HG03342 (cell line): Measurements from ENCODE around the gene CX3CR1.

Source experiments
- ATAC-seq: cut with Tn5 transposase; IDR thresholded peaks from one replicate; pipeline ENCODE4 v1.9.1; 2021; ENCODE audit warnings: mild to moderate bottlenecking, moderate library complexity; ENCODE audit not compliant: unreplicated experiment

The CX3CR1 gene

GRCh38 chr3:39226106-39226741 lies 53.6 kb downstream of the CX3CR1 start:
- ATAC-seq: peak; percentile 75

DNA sequence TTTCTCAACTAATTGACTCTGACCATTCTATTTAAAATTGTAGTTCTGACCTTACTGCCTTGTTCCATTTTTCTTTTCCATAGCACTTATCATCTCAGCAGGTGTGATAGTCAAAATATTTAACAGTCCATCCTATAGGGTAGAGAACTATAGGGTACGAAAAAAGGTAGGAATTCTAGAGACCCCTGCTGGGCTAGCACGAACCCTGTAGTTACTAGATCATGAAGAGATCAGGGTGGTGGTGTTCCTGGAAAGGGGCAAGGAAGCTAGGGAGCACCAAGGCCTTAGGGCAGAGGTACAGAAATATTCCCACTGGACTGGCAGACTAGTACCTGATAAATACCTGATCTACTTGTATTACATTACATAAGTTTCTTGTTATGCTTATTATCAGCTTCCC lies 55.5 kb downstream of the CX3CR1 start:
- no peak for ATAC-seq

GRCh38 chr3:39222939-39223338 lies 56.9 kb downstream of the CX3CR1 start:
- no peak for ATAC-seq

GRCh38 chr3:39222462-39222861 lies 57.4 kb downstream of the CX3CR1 start:
- no peak for ATAC-seq

GRCh38 chr3:39221141-39221530 lies 58.7 kb downstream of the CX3CR1 start:
- peak; percentile 23 for ATAC-seq

GRCh38 chr3:39220407-39221140 lies 59.3 kb downstream of the CX3CR1 start:
- peak; percentile 36 for ATAC-seq

GRCh38 chr3:39219702-39220101 lies 60.1 kb downstream of the CX3CR1 start:
- no peak for ATAC-seq

GRCh38 chr3:39216176-39216790 lies 63.6 kb downstream of the CX3CR1 start:
- ATAC-seq: peak; percentile 97

DNA sequence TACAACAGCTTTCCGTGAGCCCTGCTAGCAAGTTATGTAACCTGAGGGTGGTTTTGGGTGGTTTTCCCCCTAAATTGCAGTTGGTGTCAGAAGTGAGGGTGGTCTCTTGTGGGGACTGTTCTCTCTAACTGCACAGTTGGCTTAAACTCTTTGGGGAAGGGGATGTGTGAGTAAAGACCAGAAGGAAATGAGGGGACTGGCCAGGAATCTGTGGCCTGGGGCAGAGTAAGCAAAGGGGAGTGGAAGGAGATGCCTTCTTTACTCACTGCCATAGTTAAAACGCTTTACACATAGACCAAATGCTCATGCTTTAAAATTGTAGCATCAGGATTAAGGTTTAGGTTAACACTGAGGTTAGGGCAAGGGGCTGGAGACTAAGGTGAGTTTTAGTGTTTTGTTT lies 66.2 kb downstream of the CX3CR1 start:
- no peak for ATAC-seq
